GM12801 (cell line): Measurements from ENCODE around the gene BTBD19.

Source experiments
- CTCF ChIP-seq: IDR thresholded peaks from one replicate; pipeline ENCODE4 v1.5.1; 2011; ENCODE audit warnings: control low read depth; ENCODE audit not compliant: insufficient read length; ENCODE audit errors: extremely low read depth

The BTBD19 gene

GRCh38 chr1:44808063-44808937, at the start of gene BTBD19:
TSS of gene BTBD19 (plus strand) at chr1:44808523. CDS start at chr1:44808821, 298 bp downstream.
- TF ChIP-seq CTCF, result no peak

- TF ChIP-seq CTCF, result no peak
These were observed 49.2 kb upstream of the BTBD19 start for GRCh38 chr1:44759077-44759476.

- TF ChIP-seq CTCF, result no peak
These were observed 47.4 kb upstream of the BTBD19 start for GRCh38 chr1:44760876-44761275.

GRCh38 chr1:44775078-44775929, 33.0 kb upstream of the BTBD19 start, which contains the start of gene RPS8:
TSS of gene RPS8 (plus strand) at chr1:44775540. CDS start at chr1:44775597, 57 bp downstream.
- no peak for TF ChIP-seq CTCF

GRCh38 chr1:44775930-44776729, 32.2 kb upstream of the BTBD19 start:
- TF ChIP-seq CTCF, result no peak

- no peak for TF ChIP-seq CTCF
These were observed 31.6 kb upstream of the BTBD19 start for GRCh38 chr1:44776730-44777068.

- TF ChIP-seq CTCF, result no peak
These were observed 30.8 kb upstream of the BTBD19 start for GRCh38 chr1:44777547-44777946.
